ENCODE results near the gene ARRB1. TPM values are rescaled to one million over a fixed set of nuclear protein-coding genes. Genes with fewer than 3 reads are reported as not detected.

Gene ARRB1
- total and polyA plus RNA-seq, 8 donors: 41.7 to 150 (median 63.2) TPM

DNA sequence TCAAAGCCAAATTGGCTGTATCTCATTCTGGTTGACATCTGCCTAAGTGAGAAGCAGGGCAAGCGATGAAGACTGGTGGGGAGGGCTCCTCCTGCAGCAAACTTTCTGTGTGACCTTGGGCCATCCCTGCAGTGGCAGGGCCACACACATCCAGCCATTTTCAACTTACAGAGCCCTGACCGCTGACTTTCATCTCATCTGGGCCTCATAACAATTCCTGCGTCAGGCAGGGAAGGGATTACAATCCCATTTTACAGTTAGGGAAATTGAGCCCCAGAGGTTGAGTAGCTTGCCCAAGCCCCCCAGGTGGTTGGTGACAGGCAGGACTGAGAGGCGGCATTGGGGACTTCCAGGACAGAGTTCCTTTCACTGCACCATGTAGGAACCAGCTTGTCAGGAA lies 89.0 kb downstream of the ARRB1 start:
- DNase-seq (peak in 1 of 4 donors; percentile 18), ATAC-seq (peak; percentile 1)
- Histone ChIP-seq H3K27me3 (no peaks in the 10 kb centered on the region), H3K27ac (no peak overlapping the region), H3K9me3 (no peaks in the 10 kb centered on the region), H3K4me3 (no peak overlapping the region), H3K36me3 (peaks cover 0 to 27% of the 10 kb centered on the region in 2 donors), H3K4me1 (peaks cover 0 to 41% of the 10 kb centered on the region in 2 donors)
- TF ChIP-seq CTCF (IDR thresholded peaks at IDR 0.05): no peak
- intact Hi-C loops (cut with DNase I): no loop called here

DNA sequence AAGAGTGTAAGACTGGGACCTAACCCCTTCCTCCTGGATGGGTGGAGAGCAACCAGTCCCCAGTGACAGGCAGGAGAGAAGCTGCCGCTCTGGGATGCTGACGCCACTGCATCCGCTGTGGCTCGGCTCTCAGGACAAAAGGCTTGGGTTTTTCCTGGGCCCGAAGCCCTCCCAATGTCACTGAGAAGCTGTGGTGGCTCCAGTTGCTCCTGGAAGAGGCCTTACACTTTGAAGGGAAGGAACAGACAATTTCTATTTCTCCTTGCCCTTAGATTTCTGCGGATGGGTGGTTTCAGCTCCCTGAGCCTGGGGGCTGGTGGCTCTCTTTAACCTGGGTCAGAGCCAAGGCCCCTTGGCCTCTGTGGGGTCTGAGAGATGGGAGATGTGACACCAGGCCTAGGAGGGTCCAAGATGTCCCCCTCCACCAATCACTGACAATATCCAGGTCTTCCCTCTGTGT lies 89.5 kb downstream of the ARRB1 start:
- Histone ChIP-seq H3K4me3 (no peak overlapping the region), H3K27ac (no peak overlapping the region), H3K9me3 (no peaks in the 10 kb centered on the region), H3K36me3 (peaks cover 0 to 22% of the 10 kb centered on the region in 2 donors), H3K4me1 (peaks cover 0 to 41% of the 10 kb centered on the region in 2 donors), H3K27me3 (no peaks in the 10 kb centered on the region)
- peak in 1 of 4 donors; percentile 32 for DNase-seq
- no peak for TF ChIP-seq CTCF (IDR thresholded peaks at IDR 0.05)
- intact Hi-C loops (cut with DNase I): no loop called here
- peak; percentile 1 for ATAC-seq

- Histone ChIP-seq H3K27me3 (no peaks in the 10 kb centered on the region), H3K4me3 (no peak overlapping the region), H3K9me3 (no peaks in the 10 kb centered on the region), H3K36me3 (peaks cover 0 to 9% of the 10 kb centered on the region in 2 donors), H3K27ac (no peak overlapping the region), H3K4me1 (peaks cover 0 to 37% of the 10 kb centered on the region in 2 donors)
- DNase-seq: peak in 1 of 4 donors; percentile 30
- intact Hi-C loops (cut with DNase I): no loop called here
- TF ChIP-seq CTCF (IDR thresholded peaks at IDR 0.05): no peak
- no peak for ATAC-seq
These were observed 90.9 kb downstream of the ARRB1 start for GRCh38 chr11:75260396-75261170.

- no peak for ATAC-seq
- no peak overlapping the region for H3K27ac ChIP-seq
- H3K36me3 ChIP-seq: no peaks in the 10 kb centered on the region
- no peak overlapping the region for H3K4me3 ChIP-seq
- DNase-seq: no peak
- no peak for TF ChIP-seq CTCF (IDR thresholded peaks at IDR 0.05)
- intact Hi-C loops (cut with DNase I): no loop called here
- H3K27me3 ChIP-seq: peaks cover 0 to 19% of the 10 kb centered on the region in 2 donors
- no peaks in the 10 kb centered on the region for H3K4me1 ChIP-seq
- H3K9me3 ChIP-seq: no peaks in the 10 kb centered on the region
These were observed 97.1 kb downstream of the ARRB1 start for GRCh38 chr11:75254326-75254725.

DNA sequence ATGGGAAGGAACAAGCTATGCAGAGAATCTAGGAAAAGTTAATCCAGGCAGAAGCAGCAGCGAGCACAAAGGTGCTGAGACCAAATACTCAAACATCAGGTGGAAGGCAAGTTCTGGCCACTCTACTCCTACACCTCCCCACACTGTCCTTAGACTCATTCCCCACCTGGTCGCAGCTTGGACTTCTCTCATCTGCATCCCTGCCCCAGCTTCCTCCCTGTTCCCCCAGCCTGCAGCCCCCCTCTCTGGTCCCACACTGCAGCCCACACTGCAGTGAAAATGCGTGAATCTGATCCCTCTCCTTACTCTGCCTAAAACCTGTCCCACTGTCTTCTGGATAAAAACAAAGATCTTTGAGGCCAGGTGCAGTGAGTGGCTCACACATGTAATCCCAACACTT lies 101.8 kb downstream of the ARRB1 start:
- intact Hi-C loops (cut with DNase I): loop anchor here in 1 of 2 donors (5.0 kb wide), 3 partner anchors 107 to 317 kb away; no protein-coding TSS in a partner anchor
- DNase-seq: peak in 1 of 4 donors; percentile 5
- no peak for ATAC-seq
- no peak for TF ChIP-seq CTCF (IDR thresholded peaks at IDR 0.05)
- no peaks in the 10 kb centered on the region for H3K36me3 ChIP-seq
- peaks cover 0 to 24% of the 10 kb centered on the region in 2 donors for H3K27me3 ChIP-seq
- no peak overlapping the region for H3K27ac ChIP-seq
- H3K4me3 ChIP-seq: no peak overlapping the region
- H3K9me3 ChIP-seq: no peaks in the 10 kb centered on the region
- no peaks in the 10 kb centered on the region for H3K4me1 ChIP-seq

Measured in left lung (tissue), 10 donors.